Measurements from ENCODE around the gene SIGLEC1.

Gene SIGLEC1
- total RNA-seq = 77.2 to 506 (median 178) reads per million in 17 experiments

DNA sequence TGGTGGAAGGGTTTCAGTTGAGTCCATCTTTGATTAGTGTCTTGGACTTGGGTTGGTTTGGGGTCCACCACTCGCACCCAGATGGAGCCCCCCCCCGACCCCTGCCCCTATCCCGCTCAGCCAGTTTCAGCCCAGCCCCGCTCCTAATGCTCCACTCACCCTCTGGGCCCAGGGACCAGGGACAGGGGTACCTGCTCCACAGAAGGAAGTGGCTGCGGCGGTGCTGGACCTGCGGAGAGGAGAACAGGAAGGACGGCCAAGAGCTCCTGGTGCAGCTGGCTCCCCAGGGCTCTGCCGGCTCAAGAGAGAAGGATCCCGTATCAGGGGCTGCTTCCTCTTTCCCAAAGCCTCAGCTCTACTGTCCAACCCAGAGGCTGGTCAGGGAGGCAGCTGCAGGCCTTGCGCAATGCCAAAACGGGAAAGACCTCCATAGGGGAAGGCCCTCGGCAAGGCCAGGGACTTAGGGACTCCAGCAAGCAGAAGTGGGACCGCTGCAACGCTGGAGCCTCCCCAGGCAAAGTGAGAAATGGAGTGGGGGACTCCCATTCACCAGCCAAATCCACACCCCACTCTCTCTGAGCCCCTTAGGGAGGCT, at the start of gene SIGLEC1:
Gene SIGLEC1, minus strand, starts transcription at position 322 of the 595 bp plus-strand sequence. CDS start 5,472 bp downstream, outside the sequence.
- DNase-seq = peak; percentile 96 to 99 (median 98)

DNA sequence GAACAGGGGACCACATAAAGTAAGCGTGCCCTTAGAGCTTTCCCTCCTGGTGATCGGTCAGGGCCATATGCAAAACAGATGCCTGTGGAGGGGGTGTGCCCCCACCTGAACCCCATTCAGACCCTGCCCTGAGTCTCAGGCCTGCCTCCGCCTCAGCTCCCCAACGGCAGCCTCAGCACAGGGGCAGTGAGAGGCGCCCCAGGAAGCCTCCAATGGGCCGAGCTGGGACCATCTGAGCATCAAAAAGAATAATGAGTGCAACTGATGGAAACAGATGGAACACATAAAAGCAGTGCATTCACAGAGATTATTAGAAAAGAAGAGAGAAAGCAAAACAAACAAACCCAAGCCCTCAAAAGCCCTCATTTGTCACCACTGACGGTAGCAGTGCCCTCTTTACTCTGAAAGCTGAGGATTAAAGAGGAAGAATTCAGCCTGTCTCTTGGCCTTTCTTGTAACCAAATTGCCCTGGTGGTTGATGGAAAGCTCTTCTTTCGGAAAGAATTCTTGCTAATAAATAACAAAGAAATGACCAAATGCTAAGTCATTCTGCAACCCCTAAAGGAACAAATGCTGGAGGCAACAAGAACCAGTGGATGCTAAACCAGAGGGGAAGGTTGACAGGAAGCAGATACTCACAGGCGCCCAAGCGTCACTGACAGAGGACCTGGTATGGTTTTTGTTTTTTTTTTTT, 48.4 kb upstream of the SIGLEC1 start:
- DNase-seq = no peak

DNA sequence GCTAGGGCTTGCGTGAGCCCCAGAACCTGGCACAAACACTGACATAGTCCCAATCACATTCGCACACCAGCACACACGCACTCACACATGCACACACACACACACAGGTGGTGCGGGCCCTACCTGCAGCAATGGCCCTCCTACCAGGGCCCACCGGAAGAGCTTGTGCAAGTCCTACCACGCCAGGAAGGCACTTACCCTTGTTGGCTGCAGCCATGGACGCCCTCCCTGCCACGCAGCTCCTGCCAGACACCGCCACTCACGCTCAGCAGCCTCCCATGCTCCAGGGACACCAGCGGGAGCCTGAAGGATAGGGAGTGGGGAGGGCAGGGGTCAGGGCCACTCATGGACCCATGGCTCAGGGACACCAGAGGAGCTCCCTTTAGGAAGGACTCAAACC, 47.5 kb upstream of the SIGLEC1 start:
- DNase-seq = no peak

DNA sequence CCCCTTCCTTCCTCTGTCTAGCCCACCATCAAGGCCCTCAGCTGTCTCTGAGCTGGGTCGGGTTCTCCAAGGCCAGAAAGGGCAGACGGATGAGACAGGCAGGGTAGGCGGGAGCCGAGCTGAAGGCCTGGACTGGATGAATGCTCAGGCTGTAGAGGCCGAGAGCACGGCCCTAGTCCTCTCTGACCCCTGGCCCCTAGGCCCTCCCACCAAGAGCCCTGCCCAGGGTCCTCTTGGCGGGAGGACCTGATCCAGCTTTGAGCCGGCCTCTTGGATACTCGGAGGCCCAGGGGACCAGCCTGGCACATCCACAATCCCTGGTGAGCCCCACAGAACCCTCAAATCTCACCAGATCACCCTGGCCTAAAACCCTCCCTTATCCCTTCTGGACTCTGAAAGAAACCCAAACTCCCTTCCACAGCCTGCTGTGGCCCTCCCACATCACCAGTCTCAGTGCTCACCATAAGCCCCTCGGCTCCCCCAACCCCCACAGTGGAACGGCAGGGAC, 47.0 kb upstream of the SIGLEC1 start:
- DNase-seq = no peak

DNA sequence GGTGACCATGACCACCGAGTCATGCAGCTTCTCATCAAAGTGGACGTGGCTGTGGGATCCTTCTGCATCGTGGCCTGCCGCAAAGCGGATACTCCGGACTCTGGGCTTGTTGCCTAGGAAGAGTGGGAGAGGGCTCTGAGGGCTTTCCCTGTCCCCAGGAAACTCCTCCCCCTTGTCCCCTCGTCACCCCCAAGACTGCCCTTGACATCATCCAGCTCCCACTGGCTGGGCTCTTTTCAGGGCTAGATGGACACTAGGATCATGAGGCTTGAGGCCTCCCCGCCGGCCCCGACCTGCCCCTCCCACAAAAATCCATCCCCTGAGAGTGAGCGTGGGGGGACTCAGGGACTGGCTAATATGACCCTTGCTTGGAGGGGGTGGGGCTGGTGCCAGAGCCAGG, 46.2 kb upstream of the SIGLEC1 start:
- DNase-seq = no peak

DNA sequence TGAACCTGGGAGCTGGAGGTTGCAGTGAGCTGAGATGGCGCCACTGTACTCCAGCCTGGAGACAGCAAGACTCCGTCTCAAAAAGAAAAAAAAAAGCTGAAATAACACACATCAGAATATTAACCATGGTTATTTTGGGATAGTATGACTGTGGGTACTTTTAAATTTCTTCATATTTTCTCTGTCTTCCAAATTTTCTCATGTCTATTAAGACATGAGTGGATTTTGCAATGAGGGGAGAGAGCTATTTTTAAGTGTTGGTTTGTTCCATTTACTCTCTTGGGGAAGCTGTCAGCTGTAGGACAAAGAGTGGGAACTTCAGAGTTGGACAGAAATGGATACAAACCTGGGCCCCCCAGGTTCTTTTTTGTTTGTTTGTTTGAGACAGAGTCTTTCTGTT, 44.9 kb upstream of the SIGLEC1 start:
- peak; percentile 17 to 82 (median 59) for DNase-seq

DNA sequence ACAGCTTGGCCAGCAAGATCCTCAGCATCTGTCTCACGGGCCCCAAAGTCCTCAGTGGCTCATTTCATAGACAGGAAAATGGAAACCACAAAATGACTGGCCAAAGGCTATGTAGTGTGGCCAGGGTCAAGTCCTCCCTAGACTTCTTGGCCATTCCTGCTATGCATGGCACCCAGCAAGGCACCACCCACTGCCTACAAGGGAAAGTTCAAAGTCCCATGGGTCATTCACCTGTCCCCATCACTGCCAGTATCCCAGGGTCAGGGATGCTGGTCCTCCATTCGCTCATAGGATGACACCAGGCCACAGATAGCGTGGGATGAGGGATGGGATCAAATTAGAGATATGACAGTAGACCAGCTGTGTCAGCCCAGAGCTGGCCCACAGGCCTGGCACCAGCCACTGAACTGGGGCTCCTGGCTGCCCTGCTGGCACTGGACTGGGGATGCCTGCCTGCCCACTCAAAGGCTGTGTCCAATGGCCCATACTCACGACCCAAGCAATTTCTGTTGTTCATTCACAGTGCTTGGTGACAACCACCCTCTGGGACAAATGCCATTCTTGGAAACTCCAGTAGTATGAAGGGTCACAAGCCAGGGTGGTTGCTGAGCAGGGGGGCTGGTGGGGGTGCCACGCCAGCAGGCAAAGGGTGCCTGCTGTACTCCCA, 43.5 kb upstream of the SIGLEC1 start:
- DNase-seq = no peak

DNA sequence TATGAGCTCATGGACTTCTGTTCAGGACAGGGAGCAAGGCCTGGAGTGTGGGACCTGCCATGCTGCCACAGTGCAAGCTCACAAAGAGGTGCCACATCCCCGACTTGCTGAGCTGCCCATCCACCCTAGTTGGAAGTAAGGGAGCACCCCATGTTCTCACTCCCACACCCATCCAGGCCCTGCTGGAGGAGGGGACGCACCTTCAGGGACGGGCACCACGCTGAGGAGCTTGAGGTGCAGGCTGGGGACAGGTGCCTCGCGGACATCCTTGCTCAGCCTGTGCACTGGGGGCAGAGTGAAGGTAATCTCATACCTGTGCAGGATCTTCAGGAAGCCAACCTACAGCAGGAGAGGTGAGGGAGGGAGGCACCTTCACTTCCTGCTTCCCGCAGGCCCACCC, 42.9 kb upstream of the SIGLEC1 start:
- DNase-seq = no peak

DNA sequence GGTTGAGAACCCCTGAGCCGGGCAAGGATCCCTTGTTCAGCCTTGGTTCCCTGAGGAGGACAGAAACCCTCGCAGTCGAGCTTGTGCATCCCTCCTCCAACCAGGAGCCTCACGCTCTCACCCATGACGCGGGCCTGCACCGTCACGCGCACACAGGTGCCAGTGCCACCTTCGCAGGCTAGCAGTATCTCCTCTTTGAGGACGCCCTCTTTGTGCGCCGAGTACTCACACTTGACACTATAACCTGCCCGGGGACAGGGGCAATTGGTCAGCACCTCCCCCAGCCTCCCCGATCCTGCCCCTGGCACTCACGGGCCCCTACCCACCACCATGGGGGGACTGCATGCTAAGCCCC, 41.9 kb upstream of the SIGLEC1 start:
- no peak for DNase-seq

DNA sequence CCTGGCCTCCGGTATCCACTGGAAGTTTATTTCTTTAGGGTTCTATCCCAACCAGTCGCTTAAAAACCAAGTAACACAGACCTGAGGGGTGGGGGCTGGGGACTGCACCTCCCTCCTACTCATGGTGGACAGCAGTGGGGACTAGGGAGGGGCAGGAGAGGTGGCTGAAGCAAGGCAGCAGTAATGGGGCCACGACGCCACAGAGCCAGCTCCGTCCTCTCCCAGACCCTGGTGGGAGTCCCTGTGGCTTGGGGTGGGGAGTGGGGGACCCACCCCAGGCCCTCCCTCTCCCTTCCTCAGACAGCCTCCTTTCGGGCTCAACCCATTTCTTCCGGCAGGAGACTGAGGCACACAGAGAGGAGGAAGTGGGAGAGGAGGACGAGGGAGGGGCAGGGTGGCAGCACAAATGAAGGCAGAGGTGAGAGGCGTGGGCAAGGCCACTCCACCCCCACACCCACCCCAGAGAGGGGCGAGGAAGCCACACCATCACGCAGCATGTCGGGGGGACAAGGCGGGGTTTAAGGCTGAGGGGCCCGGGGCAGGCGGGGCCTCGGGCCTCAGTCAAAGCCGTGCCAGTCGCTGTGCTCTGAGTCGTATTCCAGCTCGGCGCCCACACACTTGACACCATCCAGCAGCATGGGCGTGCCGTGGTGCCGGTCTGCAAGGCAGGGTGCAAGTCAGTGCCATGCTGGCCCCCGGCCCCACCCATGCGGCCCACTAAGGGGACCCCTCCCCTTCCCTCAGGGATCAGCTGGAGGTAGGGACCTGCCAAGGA, 41.3 kb upstream of the SIGLEC1 start:
- DNase-seq = no peak

DNA sequence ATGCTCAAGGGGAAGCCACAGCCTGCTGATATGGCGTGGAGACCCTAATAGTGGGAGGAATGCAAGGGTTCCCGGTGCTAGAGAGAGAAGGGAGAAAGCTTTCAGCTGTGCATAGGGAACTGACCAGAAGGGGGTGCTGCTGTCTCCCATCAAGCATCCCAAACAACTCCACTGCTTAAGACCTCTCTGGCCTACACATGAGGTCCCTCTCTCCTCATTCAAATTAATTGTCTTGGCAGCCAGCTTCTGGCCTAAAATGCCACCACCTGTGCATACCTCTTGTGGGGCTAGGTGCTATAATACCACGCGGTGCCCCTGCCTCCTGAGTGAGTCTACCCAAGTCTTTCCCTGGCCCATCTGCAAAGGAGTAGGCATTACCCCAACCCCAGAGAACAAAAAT, 40.7 kb upstream of the SIGLEC1 start:
- DNase-seq = peak; percentile 68 to 88 (median 82)

DNA sequence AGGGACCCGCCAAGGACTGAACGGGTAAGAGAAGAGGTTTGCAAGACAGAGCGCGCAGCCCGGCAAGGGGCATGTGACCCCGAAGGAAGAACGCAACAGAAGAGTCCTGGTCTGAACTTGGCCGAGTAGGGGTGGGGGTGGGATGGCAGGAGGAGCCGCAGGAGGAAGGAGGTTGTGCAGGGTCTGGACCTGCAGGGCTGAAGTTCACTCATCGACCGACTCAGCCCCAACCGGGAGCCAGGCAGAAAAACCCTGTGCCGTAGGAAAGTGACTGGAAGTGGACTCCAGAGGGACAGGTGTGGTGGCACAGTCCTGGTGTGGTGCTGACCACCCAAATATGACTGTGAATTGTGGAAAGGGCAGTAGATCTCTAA, 40.0 kb upstream of the SIGLEC1 start:
- DNase-seq = no peak

DNA sequence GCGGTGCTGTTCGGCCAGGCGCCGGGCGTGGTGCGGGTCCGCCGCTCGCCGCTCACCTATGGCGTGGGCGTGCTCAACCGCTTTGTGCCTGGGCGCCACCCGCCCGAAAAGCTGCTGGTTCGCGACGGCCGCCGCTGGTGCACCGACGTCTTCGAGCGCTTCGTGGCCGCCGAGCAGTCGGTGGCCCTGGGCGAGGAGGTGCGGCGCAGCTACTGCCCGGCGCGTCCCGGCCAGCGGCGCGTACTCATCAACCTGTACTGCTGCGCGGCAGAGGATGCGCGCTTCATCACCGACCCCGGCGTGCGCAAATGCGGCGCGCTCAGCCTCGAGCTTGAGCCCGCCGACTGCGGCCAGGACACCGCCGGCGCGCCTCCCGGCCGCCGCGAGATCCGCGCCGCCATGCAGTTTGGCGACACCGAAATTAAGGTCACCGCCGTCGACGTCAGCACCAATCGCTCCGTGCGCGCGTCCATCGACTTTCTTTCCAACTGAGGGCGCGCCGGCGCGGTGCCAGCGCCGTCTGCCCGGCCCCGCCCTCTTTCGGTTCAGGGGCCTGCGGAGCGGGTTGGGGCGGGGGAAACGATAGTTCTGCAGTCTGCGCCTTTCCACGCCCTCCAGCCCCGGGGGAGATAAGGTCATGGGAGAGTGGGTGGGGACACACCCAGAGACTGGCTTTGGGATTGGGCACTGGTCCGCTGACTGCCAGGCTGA, 39.4 kb upstream of the SIGLEC1 start:
- peak; percentile 72 to 86 (median 84) for DNase-seq

DNA sequence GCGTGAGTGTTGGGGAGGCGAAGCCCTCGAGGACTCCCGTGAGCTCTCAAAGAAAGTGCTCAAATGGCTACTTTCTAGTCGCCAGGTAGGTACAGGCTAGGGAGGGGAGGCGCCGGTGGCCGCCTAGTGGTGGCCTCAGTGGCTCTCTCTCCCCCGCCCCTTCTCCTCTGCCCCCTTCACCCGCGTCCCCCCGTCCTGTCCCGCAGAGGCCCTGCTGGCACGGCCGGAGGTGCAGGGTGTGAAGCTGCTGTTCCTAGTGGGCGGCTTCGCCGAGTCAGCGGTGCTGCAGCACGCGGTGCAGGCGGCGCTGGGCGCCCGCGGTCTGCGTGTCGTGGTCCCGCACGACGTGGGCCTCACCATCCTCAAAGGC, 38.9 kb upstream of the SIGLEC1 start:
- DNase-seq = no peak

DNA sequence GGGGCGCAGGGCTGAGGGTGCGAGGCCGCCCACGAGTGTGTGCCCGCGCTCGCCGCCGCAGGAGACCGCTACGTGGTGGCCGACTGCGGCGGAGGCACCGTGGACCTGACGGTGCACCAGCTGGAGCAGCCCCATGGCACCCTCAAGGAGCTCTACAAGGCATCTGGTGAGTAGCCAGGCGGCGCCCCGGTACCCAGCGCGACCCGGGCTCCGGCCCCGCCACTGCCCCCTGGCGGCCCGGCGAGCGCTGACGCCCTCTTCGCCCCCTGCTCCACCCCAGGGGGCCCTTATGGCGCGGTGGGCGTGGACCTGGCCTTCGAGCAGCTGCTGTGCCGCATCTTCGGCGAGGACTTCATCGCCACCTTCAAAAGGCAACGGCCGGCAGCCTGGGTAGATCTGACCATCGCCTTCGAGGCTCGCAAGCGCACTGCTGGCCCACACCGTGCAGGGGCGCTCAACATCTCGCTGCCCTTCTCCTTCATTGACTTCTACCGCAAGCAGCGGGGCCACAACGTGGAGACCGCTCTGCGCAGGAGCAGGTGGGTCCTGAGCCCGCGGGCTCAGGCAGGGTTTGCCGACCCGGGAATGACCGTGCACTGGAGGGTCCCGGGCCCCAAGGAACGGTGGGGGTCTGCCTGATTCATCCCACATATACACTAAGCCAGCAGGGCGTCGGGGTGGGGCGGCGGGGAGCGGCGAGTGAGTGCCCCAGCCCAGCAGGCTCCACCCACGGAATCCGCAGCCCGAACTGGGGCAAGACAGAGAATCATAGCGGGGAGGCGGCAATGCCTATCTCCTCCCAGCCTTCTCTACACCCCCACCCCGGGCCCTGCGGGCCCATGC, 37.5 kb upstream of the SIGLEC1 start:
- DNase-seq = peak; percentile 47 to 69 (median 58)

DNA sequence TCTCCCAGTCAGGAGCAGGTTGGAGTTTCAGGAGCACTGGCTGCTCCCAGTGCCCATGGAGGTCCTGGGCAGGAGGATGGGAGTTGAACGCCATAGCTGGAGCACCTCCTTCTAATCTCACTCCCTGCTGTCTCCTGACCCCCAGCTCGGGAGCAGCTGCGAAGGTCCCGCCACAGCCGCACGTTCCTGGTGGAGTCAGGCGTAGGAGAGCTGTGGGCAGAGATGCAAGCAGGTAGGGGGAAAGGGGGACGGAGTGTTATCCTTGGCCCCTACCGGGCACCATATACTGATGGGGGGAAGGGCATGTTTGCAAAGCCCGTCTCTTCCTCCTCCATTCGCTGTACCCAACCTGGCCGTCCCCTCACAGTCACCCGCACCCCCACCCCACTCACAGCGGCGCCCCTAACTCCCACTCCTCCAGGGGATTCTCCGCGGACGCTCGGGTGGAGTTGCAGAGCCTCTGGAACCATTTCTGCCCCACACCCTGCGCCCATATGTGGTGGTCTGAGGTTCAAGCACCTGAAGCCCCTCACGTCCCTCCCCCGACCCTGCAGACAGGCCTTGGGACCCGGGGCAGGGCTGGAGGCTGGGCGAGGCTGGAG, 36.8 kb upstream of the SIGLEC1 start:
- no peak for DNase-seq

DNA sequence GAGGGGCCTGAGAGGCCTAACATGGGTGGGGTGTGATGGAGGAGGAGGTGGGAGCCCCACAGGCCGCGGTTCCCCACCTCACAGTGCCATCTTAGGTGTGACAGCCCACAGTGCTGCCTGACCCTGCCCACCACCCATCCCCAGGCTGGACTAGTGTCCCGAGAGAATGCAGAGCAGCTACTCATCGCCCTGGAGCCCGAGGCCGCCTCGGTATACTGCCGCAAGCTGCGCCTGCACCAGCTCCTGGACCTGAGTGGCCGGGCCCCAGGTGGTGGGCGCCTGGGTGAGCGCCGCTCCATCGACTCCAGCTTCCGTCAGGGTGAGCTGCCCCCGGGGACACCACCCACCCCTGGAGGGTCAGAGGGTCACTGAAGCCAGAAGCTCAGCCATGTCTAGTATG, 35.7 kb upstream of the SIGLEC1 start:
- no peak for DNase-seq

DNA sequence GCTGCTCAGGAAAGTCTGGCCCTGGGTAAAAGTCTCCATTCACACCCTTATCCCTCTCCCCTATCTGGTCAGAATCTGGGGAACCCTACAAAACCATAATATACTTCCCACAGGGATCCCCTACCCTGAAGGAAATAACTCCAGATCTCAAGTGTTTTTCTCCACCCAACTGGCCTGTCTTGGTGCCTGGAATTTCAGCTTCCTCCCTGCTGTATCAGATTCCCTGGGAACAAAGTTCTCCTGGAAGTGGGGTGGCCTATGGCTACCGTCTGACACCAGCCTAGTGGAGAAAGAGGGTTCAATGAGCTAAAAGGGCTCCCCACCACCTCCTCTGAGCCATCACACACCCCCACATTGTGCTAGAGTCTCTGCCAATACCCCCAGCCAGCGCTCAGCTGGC, 35.1 kb upstream of the SIGLEC1 start:
- DNase-seq = no peak

DNA sequence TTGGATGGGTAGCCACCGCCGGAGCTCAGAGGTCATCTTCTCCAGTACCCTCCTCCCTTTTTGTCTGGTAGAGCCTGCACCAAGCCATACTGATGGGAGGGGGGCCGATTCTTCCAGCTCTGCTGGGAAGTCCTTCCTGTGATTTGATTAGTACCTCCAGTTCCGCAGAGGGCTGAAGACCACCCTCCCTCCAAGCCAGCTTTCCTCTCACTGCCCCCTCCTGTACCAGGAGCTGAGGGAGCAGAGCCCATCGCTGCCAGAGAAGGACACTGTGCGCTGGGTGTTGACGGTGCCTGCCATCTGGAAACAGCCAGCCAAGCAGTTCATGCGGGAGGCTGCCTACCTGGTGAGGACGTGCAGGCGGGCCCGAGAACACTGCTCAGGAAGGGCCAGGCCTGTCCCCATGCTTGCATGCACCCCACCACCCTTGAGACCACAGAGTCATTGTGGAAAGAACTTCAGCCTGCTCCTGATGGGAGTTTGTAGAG, 33.3 kb upstream of the SIGLEC1 start:
- DNase-seq = no peak

DNA sequence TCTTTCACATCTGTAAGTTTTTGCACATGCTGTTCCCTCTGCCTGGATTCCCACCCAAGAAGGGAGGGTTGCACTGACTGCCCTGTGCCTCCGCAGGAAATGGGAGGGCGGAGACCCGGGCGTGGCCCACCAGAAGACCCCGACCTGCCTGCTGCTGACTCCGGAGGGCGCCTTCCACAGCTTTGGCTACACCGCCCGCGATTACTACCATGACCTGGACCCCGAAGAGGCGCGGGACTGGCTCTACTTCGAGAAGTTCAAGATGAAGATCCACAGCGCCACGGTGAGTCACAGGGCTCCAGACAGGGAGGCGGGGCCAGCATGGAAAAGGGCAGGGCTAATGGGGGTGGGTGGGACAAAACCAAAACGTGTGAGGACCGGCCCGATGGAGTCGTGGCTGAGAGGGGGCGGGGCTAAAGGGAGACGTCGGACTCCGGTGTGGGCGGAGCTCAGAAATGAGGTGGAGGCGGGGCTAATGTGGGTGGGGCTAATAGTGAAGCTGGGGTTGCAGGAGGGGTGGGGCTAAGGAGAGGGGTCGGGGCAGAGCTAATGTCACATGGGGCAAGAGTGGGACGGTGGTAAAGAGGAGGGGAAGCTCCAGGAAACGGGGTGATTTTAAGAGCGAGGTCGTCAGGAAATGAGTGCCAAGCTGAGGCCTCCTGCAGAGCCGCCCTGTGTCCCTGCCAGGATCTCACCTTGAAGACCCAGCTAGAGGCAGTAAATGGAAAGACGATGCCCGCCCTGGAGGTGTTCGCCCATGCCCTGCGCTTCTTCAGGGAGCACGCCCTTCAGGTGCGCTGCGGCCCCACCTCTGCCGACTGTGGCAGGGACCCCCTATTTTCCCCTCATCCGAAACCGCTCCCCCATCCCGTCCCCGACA, 32.6 kb upstream of the SIGLEC1 start:
- peak; percentile 70 to 81 (median 78) for DNase-seq

Data from suppressor macrophage (primary cell).